A673 (cell line): Measurements from ENCODE around the gene HSF2BP. TPM values are rescaled to one million over a fixed set of nuclear protein-coding genes. Genes with fewer than 3 reads are reported as not detected.

Experiments used
- BruUV-seq: library from RNA; stranded (reverse); fragments of 400-500 nt; replicated peaks from 2 replicates; lab custom pipeline; 2021; lab: Mats Ljungman, UMichigan
- CTCF ChIA-PET: fragments of 300-600 bp; sonication (Branson Sonifier 250); formaldehyde crosslinking; loops from one replicate; lab custom pipeline; 2022; ENCODE audit warnings: antibody characterized with exemption; lab: Charles Lee
- POLR2A ChIA-PET: fragments of 300-600 bp; sonication (Branson Sonifier 250); formaldehyde crosslinking; loops from one replicate; lab custom pipeline; 2022; ENCODE audit warnings: antibody characterized with exemption; ENCODE audit not compliant: low non-redundant PET; lab: Charles Lee
- DNase-seq: peaks from one replicate; pipeline ENCODE4 v3.0.0-alpha.2; 2015; ENCODE audit warnings: low spot score
- H3K27ac ChIP-seq: fragments of 200-600 bp; sonication (generic); 2 replicates; pipeline ENCODE4 v1.5.1; 2016; ENCODE audit warnings: mixed run types, low read depth, mild to moderate bottlenecking, mixed read lengths, antibody characterized with exemption, low read length; ENCODE audit not compliant: poor library complexity, severe bottlenecking
- H3K27me3 ChIP-seq: fragments of 200-600 bp; sonication (generic); replicated peaks from 2 replicates; pipeline ENCODE4 v1.6.1; 2017; ENCODE audit warnings: mixed run types, low read depth, mild to moderate bottlenecking, mixed read lengths, antibody characterized with exemption, low read length; ENCODE audit not compliant: insufficient read depth, poor library complexity
- H3K36me3 ChIP-seq: fragments of 200-600 bp; sonication (generic); 2 replicates; pipeline ENCODE4 v1.6.1; 2016; ENCODE audit warnings: mixed run types, mild to moderate bottlenecking, mixed read lengths, antibody characterized with exemption, low read length; ENCODE audit not compliant: insufficient read depth, poor library complexity, severe bottlenecking
- H3K4me1 ChIP-seq: fragments of 200-600 bp; sonication (generic); 2 replicates; pipeline ENCODE4 v1.6.1; 2017; ENCODE audit warnings: mixed run types, mild to moderate bottlenecking, mixed read lengths, antibody characterized with exemption, low read length; ENCODE audit not compliant: insufficient read depth, poor library complexity, severe bottlenecking
- H3K4me3 ChIP-seq: fragments of 200-600 bp; sonication (generic); 2 replicates; pipeline ENCODE4 v1.5.1; 2016; ENCODE audit warnings: low read depth, mixed run types, mild to moderate bottlenecking, mixed read lengths, low read length; ENCODE audit not compliant: poor library complexity, severe bottlenecking
- H3K9me3 ChIP-seq: fragments of 200-600 bp; sonication (generic); 2 replicates; pipeline ENCODE4 v1.6.1; 2016; ENCODE audit warnings: mixed run types, low read depth, mild to moderate bottlenecking, mixed read lengths, antibody characterized with exemption, low read length; ENCODE audit not compliant: poor library complexity, severe bottlenecking
- EZH2 ChIP-seq: fragments of 200-600 bp; sonication (generic); IDR thresholded peaks from 2 replicates; pipeline ENCODE4 v1.6.1; 2017; ENCODE audit warnings: borderline replicate concordance, low read depth, mild to moderate bottlenecking, mixed read lengths, antibody characterized with exemption, low read length; ENCODE audit not compliant: poor library complexity, severe bottlenecking
- intact Hi-C: fragments of 100-400 bp; cut with micrococcal nuclease; formaldehyde crosslinking; loops from one replicate; pipeline ENCODE4 v1.10.0; 2022; ENCODE audit not compliant: unreplicated experiment
- total RNA-seq: library from RNA; stranded (reverse); gene quantifications from 2 replicates; pipeline ENCODE4 v1.2.3, GENCODE V29; 2021
- TF ChIP-seq, protein P1 (sequence below): fragments of 300-800, 200-600 bp; sonication (generic); conservative IDR thresholded peaks from 2 replicates; pipeline ENCODE4 v1.5.1; 2017; ENCODE audit warnings: low read depth, mild to moderate bottlenecking, antibody characterized with exemption, low read length, moderate library complexity, mixed read lengths

Gene HSF2BP
- total RNA-seq, 1 experiment from 2014 or later, result 2.4 TPM

DNA sequence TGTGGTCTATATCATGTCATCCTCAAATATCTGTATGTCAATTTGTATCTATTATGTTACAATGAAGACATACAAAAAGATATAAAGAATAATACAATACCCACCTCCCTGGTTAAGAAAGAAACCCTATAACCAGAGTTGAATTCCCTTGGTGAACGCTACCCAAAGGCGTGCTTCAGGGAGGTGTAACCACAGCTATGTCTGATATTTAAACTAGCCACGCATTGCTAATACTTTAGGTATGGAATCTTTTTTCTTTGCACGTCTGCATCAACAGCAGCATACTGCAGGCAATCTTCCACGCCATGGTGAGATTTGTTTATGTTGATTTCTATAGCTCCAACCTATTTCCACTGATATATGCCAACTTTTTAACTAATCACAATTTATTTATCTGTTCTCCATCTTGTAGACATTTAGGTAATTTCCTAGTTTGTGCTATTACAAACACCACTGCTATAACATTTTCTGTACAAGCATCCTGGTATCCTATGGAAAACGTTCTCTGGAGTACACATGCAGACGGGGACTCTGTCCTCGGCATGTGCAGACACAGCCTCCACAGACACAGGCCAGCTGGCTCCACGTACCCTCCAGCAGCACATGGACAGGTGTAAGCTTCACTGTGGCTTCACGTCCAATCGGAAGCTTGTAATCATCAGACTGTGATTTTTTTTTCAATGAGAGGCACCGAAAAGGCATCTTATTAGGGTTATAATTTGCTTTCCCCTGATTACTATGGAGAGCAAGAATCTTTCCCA is 58.5 kb downstream of the HSF2BP start:
- Histone ChIP-seq H3K4me1 (no peaks in the 10 kb centered on the region), H3K27ac (no peak overlapping the region), H3K9me3 (no peaks in the 10 kb centered on the region), H3K36me3 (no peaks in the 10 kb centered on the region), H3K4me3 (no peak overlapping the region), H3K27me3 (no peaks in the 10 kb centered on the region)
- POLR2A ChIA-PET, result interaction anchor here (0.7 kb wide), 1 partner anchor 9 kb away, joined by 3 read pairs; no protein-coding TSS in a partner anchor
- BruUV-seq, result no TSS peak
- CTCF ChIA-PET, result no interaction called here
- DNase-seq, result no peak
- intact Hi-C loops, result no loop called here
- TF ChIP-seq, protein P1, sequence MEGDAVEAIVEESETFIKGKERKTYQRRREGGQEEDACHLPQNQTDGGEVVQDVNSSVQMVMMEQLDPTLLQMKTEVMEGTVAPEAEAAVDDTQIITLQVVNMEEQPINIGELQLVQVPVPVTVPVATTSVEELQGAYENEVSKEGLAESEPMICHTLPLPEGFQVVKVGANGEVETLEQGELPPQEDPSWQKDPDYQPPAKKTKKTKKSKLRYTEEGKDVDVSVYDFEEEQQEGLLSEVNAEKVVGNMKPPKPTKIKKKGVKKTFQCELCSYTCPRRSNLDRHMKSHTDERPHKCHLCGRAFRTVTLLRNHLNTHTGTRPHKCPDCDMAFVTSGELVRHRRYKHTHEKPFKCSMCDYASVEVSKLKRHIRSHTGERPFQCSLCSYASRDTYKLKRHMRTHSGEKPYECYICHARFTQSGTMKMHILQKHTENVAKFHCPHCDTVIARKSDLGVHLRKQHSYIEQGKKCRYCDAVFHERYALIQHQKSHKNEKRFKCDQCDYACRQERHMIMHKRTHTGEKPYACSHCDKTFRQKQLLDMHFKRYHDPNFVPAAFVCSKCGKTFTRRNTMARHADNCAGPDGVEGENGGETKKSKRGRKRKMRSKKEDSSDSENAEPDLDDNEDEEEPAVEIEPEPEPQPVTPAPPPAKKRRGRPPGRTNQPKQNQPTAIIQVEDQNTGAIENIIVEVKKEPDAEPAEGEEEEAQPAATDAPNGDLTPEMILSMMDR, result no peak
- no peak for TF ChIP-seq EZH2

- BruUV-seq, result no TSS peak
- Histone ChIP-seq H3K4me1 (no peaks in the 10 kb centered on the region), H3K27ac (no peak overlapping the region), H3K27me3 (no peaks in the 10 kb centered on the region), H3K4me3 (no peak overlapping the region), H3K9me3 (no peaks in the 10 kb centered on the region), H3K36me3 (no peaks in the 10 kb centered on the region)
- POLR2A ChIA-PET, result no interaction called here
- no peak for DNase-seq
- intact Hi-C loops, result no loop called here
- TF ChIP-seq, protein P1, result no peak
- no peak for TF ChIP-seq EZH2
- CTCF ChIA-PET, result no interaction called here
These were observed 59.6 kb downstream of the HSF2BP start for GRCh38 chr21:43599728-43600127.

DNA sequence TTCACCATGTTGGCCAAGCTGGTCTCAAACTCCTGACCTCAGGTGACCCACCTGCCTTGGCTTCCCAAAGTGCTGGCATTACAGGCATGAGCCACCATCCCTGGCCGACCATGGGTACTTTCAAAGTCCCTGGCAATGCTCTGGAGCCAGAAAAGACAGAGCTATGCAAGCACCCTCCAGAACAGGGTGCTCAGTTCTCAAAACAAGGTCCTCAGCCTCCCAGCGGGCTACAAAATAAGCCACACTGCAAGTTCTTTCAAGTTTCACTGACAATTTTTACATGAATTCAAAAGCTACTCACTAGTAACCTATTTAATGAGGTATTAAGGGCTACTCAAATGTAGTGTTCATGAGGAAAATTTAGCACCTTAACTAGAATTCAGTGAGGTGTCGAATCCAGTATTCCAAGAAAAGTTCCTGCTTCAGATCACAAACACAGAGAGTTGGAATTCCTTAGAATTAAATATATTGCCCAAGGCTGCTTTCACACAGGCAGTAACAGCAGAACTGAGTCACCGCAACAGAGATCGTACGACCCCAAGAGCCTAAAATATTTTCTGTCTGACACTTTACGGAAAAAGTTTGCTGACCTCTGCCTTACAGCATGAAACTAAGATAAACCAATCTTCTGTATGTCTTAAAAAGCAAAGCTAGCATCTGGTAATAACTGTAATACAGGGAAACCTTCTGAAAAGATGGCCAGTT is 60.7 kb downstream of the HSF2BP start:
- H3K9me3 ChIP-seq, result no peaks in the 10 kb centered on the region
- H3K27ac ChIP-seq, result no peak overlapping the region
- no peaks in the 10 kb centered on the region for H3K27me3 ChIP-seq
- BruUV-seq, result no TSS peak
- ChIA-PET POLR2A (no interaction called here), CTCF (no interaction called here)
- H3K4me1 ChIP-seq, result no peaks in the 10 kb centered on the region
- H3K4me3 ChIP-seq, result no peak overlapping the region
- no peak for DNase-seq
- TF ChIP-seq EZH2, result no peak
- TF ChIP-seq, protein P1, result no peak
- H3K36me3 ChIP-seq, result no peaks in the 10 kb centered on the region
- intact Hi-C loops, result no loop called here
